GM20000 (cell line): Measurements from ENCODE around the gene KCNK10.
A peak's percentile ranks its signal among the peaks of the same experiment; 100 is the strongest.

Source experiments
- DNase-seq: peaks from one replicate; pipeline ENCODE4 v3.0.0; 2012; ENCODE audit warnings: low spot score
- CTCF ChIP-seq: IDR thresholded peaks from 2 replicates; pipeline ENCODE4 v1.5.1; 2012; ENCODE audit warnings: mild to moderate bottlenecking, control low read depth; ENCODE audit errors: extremely low read depth, missing control alignments

KCNK10 gene

GRCh38 chr14:88168498-88169165 lies 154.4 kb downstream of the KCNK10 start:
- TF ChIP-seq CTCF, result peak; percentile 85
- peak; percentile 67 for DNase-seq

GRCh38 chr14:88168025-88168424 lies 155.0 kb downstream of the KCNK10 start:
- no peak for DNase-seq
- no peak for TF ChIP-seq CTCF

GRCh38 chr14:88166616-88167015 lies 156.5 kb downstream of the KCNK10 start:
- no peak for DNase-seq
- no peak for TF ChIP-seq CTCF

- DNase-seq, result no peak
- TF ChIP-seq CTCF, result no peak
Observed at GRCh38 chr14:88164906-88165534, 158.0 kb downstream of the KCNK10 start.

- no peak for DNase-seq
Observed at GRCh38 chr14:88163731-88164255, 159.3 kb downstream of the KCNK10 start.

GRCh38 chr14:88156127-88156526 lies 166.9 kb downstream of the KCNK10 start:
- no peak for TF ChIP-seq CTCF

More at GRCh38 chr14:88163731-88164255, 159.3 kb downstream of the KCNK10 start:
- no peak for TF ChIP-seq CTCF

GRCh38 chr14:88154926-88155325 lies 168.1 kb downstream of the KCNK10 start:
- no peak for TF ChIP-seq CTCF
- DNase-seq, result no peak

More at GRCh38 chr14:88156127-88156526, 166.9 kb downstream of the KCNK10 start:
- no peak for DNase-seq
